AG10803 (cell line): Measurements from ENCODE around the gene BNIPL.

Source experiments
- DNase-seq: peaks from one replicate; pipeline ENCODE4 v3.0.0; 2010; ENCODE audit warnings: low read depth
- H3K4me3 ChIP-seq: 2 replicates; pipeline ENCODE4 v1.5.1; 2011; ENCODE audit warnings: mild to moderate bottlenecking, low read length, control low read depth
- CTCF ChIP-seq: conservative IDR thresholded peaks from 2 replicates; pipeline ENCODE4 v1.5.1; 2011; ENCODE audit warnings: mild to moderate bottlenecking, low read length, control low read depth, inconsistent platforms

BNIPL gene

GRCh38 chr1:151072224-151072623, 35.8 kb downstream of the BNIPL start:
- DNase-seq: no peak
- no peak overlapping the region for H3K4me3 ChIP-seq
- no peak for TF ChIP-seq CTCF

- DNase-seq: no peak
- no peak for TF ChIP-seq CTCF
- H3K4me3 ChIP-seq: no peak overlapping the region
Measured at GRCh38 chr1:151085953-151086559, 49.7 kb downstream of the BNIPL start.
